A549 (cell line): ENCODE data around the gene TEX22.

Experiments
- CHD2 ChIP-seq: fragments of 150-350 bp; IDR thresholded peaks from 2 replicates; pipeline ENCODE4 v1.6.1; 2014; ENCODE audit warnings: low read length; ENCODE audit not compliant: partially characterized antibody
- EP300 ChIP-seq, 2 experiments: fragments of >200 bp; sonication (Bioruptor Twin); formaldehyde crosslinking; IDR thresholded peaks; 2 replicates in 1 of 2; 3 replicates in 1 of 2; pipeline ENCODE4 v1.6.1; 2016 to 2017
- JUN ChIP-seq, 2 experiments: fragments of >200 bp; sonication (Bioruptor Twin); formaldehyde crosslinking; IDR thresholded peaks; 2 replicates in 1 of 2; 3 replicates in 1 of 2; pipeline ENCODE4 v1.6.1; 2016 to 2017
- POLR2A ChIP-seq: IDR thresholded peaks from 2 replicates; pipeline ENCODE4 v1.6.1; 2012; ENCODE audit warnings: mild to moderate bottlenecking, low read length
- POLR2AphosphoS2 ChIP-seq: conservative IDR thresholded peaks from 2 replicates; pipeline ENCODE4 v1.6.1; 2012; ENCODE audit warnings: low read length, improper control_type of control experiment, inconsistent platforms
- RAD21 ChIP-seq, 2 experiments: fragments of >200 bp in 1 of 2; sonication (Bioruptor Twin) in 1 of 2; formaldehyde crosslinking in 1 of 2; IDR thresholded peaks in 1 of 2; conservative IDR thresholded peaks in 1 of 2; 2 replicates in 1 of 2; 3 replicates in 1 of 2; pipeline ENCODE4 v1.6.1; 2012 to 2018; ENCODE audit warnings: inconsistent platforms in 1 of 2
- ZC3H11A ChIP-seq: fragments of 450-650 bp; IDR thresholded peaks from 2 replicates; pipeline ENCODE4 v1.6.1; 2014; ENCODE audit warnings: antibody characterized with exemption, mild to moderate bottlenecking
- TF ChIP-seq, protein P1 (sequence below): fragments of 150-350 bp; IDR thresholded peaks from 2 replicates; pipeline ENCODE4 v1.6.1; 2014; ENCODE audit warnings: low read depth, mild to moderate bottlenecking, low read length
- TF ChIP-seq, protein P2 (sequence below): fragments of >200 bp; sonication (Bioruptor Twin); formaldehyde crosslinking; IDR thresholded peaks from 3 replicates; pipeline ENCODE4 v1.5.1; 2016

DNA sequence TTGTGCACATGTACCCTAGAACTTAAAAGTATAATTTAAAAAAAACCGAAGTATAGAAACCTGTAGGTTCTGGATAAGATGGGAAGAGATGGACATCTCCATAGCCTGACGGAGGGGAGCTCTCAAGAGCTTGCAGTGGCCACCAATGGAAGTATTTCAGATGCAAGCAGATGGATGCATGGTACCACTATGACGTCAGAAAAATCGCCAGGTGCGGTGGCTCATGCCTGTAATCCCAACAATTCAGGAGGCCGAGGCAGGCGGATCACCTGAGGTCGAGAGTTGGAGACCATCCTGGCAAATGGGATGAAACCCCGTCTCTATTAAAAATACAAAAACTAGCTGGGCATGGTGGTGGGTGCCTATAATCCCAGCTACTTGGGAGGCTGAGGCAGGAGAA is 3.4 kb downstream of the TEX22 start:
- no peak for TF ChIP-seq JUN (IDR thresholded peaks at IDR 0.05)
- TF ChIP-seq, protein P1, sequence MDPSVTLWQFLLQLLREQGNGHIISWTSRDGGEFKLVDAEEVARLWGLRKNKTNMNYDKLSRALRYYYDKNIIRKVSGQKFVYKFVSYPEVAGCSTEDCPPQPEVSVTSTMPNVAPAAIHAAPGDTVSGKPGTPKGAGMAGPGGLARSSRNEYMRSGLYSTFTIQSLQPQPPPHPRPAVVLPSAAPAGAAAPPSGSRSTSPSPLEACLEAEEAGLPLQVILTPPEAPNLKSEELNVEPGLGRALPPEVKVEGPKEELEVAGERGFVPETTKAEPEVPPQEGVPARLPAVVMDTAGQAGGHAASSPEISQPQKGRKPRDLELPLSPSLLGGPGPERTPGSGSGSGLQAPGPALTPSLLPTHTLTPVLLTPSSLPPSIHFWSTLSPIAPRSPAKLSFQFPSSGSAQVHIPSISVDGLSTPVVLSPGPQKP, result no peak
- no peak for TF ChIP-seq POLR2A
- TF ChIP-seq, protein P2, sequence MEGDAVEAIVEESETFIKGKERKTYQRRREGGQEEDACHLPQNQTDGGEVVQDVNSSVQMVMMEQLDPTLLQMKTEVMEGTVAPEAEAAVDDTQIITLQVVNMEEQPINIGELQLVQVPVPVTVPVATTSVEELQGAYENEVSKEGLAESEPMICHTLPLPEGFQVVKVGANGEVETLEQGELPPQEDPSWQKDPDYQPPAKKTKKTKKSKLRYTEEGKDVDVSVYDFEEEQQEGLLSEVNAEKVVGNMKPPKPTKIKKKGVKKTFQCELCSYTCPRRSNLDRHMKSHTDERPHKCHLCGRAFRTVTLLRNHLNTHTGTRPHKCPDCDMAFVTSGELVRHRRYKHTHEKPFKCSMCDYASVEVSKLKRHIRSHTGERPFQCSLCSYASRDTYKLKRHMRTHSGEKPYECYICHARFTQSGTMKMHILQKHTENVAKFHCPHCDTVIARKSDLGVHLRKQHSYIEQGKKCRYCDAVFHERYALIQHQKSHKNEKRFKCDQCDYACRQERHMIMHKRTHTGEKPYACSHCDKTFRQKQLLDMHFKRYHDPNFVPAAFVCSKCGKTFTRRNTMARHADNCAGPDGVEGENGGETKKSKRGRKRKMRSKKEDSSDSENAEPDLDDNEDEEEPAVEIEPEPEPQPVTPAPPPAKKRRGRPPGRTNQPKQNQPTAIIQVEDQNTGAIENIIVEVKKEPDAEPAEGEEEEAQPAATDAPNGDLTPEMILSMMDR, result no peak
- no peak for TF ChIP-seq ZC3H11A
- no peak for TF ChIP-seq POLR2AphosphoS2
- TF ChIP-seq EP300 (IDR thresholded peaks at IDR 0.05), result no peak
- TF ChIP-seq CHD2, result no peak
- TF ChIP-seq RAD21 (conservative IDR thresholded peaks at IDR 0.05 in 1 of 2, IDR thresholded peaks at IDR 0.05 in 1 of 2), result no peak
